ENCODE data around the gene EYS.

GRCh38 chr6:64145658-64146057, 1561.4 kb downstream of the EYS start:
- TF ChIP-seq POLR2AphosphoS5 (IDR thresholded peaks at IDR 0.05) (no peak), CTCF (IDR thresholded peaks at IDR 0.05) (no peak)

Data from gastroesophageal sphincter (tissue), 3 donors.